HepG2 (cell line): ENCODE results near the gene ACSF3. TPM values are rescaled to one million over a fixed set of nuclear protein-coding genes. Genes with fewer than 3 reads are reported as not detected.

Experiments used
- GLI4 ChIP-seq: sonication (generic); formaldehyde crosslinking; IDR thresholded peaks from 2 replicates; pipeline ENCODE4 v1.5.1; 2020; ENCODE audit warnings: missing genetic modification reagents, mild to moderate bottlenecking, moderate library complexity, borderline replicate concordance
- SRF ChIP-seq: IDR thresholded peaks from 2 replicates; pipeline ENCODE4 v1.6.1; 2011; ENCODE audit warnings: mild to moderate bottlenecking, low read depth, low read length, moderate library complexity
- U2AF2 ChIP-seq: fragments of 200-400 bp; formaldehyde crosslinking; IDR thresholded peaks from 2 replicates; pipeline ENCODE4 v1.6.1; 2017; ENCODE audit warnings: low read depth, mild to moderate bottlenecking, low read length
- ZBTB43 ChIP-seq: sonication (generic); formaldehyde crosslinking; conservative IDR thresholded peaks from 2 replicates; pipeline ENCODE4 v1.4.0; 2020; ENCODE audit warnings: missing genetic modification reagents
- ZMAT5 ChIP-seq: sonication (generic); formaldehyde crosslinking; IDR thresholded peaks from 2 replicates; pipeline ENCODE4 v1.5.0; 2020; ENCODE audit warnings: mild to moderate bottlenecking, low read depth, missing genetic modification reagents, borderline replicate concordance
- polyA plus RNA-seq, 8 experiments: library from polyadenylated mRNA; depleted of rRNA in 3 of 8; stranded (reverse) in 7 of 8; unstranded in 1 of 8; fragments of >200 nt; fragmentation: Illumina TruSeq in 4 of 8; extraction: Trizol in 4 of 8; gene quantifications; 2 replicates each; pipeline versions ENCODE4 v1.2.1 to v1.2.3, GENCODE V29; 2011 to 2016; ENCODE audit warnings: low read depth in 4 of 8, missing spikeins in 1 of 8, mixed read lengths in 1 of 8; ENCODE audit not compliant: insufficient read depth in 1 of 8
- total RNA-seq, 5 experiments: library from RNA; depleted of rRNA; stranded (reverse); fragments of >200 nt; fragmentation: Illumina TruSeq; extraction: Trizol; gene quantifications; 2 replicates each; pipeline ENCODE4 v1.2.3, GENCODE V29; 2016; ENCODE audit warnings: low read depth in 1 of 5
- TF ChIP-seq, protein P1 (sequence below): sonication (generic); formaldehyde crosslinking; IDR thresholded peaks from 2 replicates; pipeline ENCODE4 v1.5.1; 2020; ENCODE audit warnings: mild to moderate bottlenecking, missing genetic modification reagents, moderate library complexity
- TF ChIP-seq, protein P2 (sequence below): conservative IDR thresholded peaks from 2 replicates; pipeline ENCODE4 v1.6.1; 2018; ENCODE audit warnings: missing genetic modification reagents
- TF ChIP-seq, protein P3 (sequence below): sonication (generic); formaldehyde crosslinking; IDR thresholded peaks from 2 replicates; pipeline ENCODE4 v1.9.0; 2021; ENCODE audit warnings: missing genetic modification reagents, mild to moderate bottlenecking, borderline replicate concordance
- TF ChIP-seq, protein P4 (sequence below): sonication (generic); formaldehyde crosslinking; IDR thresholded peaks from 2 replicates; pipeline ENCODE4 v1.8.0; 2022; ENCODE audit warnings: mild to moderate bottlenecking, missing genetic modification reagents; ENCODE audit not compliant: insufficient replicate concordance
- TF ChIP-seq, protein P5 (sequence below): sonication (generic); formaldehyde crosslinking; IDR thresholded peaks from 2 replicates; pipeline ENCODE4 v1.4.0; 2020; ENCODE audit warnings: mild to moderate bottlenecking, missing genetic modification reagents

The ACSF3 gene
- total and polyA plus RNA-seq, 2 of the 13 experiments (the other 11 are each of a cell fraction or from before 2014, with no cell fraction given): 14.9 to 30.6 TPM

DNA sequence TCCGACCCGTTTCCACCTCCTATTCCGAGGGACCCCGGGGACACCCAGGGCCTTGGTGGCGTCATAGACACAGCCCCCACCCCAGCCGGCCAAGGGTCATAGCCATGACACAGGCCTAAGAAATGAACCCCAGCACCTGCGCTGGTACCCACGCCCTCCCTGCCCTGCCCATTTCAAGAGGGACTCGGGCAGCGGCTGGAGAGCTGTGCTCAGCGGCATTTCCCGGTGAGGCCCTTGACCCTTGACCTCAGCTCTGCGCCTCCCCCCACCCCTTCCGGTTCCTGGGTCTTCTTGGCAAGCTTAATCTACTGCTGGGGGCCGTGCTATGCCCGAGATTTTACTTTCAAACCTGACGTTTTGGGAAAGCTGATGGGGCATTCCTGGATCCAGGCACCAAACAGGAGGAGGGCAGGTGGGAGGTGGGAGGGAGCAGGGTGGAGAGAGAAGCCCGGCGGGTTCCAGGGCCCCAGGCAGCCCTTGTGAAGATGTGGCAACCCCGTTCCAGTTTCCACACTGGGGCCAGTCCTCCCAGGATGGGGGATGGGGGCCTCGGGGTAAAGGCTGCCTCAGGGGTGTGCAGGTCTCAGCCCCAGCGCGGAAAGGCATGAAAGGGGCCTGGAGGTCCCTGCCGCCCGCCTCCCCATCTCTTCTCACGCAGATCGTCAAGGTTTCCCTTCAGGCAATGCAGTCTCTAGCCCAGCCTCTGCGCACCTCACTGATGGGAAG, 106.6 kb downstream of the ACSF3 start, which contains the start of gene SLC22A31 (continued):
- no peak for TF ChIP-seq U2AF2
- TF ChIP-seq, protein P1, sequence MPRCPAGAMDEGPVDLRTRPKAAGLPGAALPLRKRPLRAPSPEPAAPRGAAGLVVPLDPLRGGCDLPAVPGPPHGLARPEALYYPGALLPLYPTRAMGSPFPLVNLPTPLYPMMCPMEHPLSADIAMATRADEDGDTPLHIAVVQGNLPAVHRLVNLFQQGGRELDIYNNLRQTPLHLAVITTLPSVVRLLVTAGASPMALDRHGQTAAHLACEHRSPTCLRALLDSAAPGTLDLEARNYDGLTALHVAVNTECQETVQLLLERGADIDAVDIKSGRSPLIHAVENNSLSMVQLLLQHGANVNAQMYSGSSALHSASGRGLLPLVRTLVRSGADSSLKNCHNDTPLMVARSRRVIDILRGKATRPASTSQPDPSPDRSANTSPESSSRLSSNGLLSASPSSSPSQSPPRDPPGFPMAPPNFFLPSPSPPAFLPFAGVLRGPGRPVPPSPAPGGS (CRISPR knock-in tag): 0 out of 2 replicates have a peak, but pooled peaks have one; percentile 26
- TF ChIP-seq ZMAT5 (CRISPR knock-in tag): no peak
- TF ChIP-seq, protein P2, sequence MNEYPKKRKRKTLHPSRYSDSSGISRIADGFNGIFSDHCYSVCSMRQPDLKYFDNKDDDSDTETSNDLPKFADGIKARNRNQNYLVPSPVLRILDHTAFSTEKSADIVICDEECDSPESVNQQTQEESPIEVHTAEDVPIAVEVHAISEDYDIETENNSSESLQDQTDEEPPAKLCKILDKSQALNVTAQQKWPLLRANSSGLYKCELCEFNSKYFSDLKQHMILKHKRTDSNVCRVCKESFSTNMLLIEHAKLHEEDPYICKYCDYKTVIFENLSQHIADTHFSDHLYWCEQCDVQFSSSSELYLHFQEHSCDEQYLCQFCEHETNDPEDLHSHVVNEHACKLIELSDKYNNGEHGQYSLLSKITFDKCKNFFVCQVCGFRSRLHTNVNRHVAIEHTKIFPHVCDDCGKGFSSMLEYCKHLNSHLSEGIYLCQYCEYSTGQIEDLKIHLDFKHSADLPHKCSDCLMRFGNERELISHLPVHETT (CRISPR knock-in tag): peak; percentile 85
- no peak for TF ChIP-seq GLI4 (CRISPR knock-in tag)
- TF ChIP-seq, protein P3, sequence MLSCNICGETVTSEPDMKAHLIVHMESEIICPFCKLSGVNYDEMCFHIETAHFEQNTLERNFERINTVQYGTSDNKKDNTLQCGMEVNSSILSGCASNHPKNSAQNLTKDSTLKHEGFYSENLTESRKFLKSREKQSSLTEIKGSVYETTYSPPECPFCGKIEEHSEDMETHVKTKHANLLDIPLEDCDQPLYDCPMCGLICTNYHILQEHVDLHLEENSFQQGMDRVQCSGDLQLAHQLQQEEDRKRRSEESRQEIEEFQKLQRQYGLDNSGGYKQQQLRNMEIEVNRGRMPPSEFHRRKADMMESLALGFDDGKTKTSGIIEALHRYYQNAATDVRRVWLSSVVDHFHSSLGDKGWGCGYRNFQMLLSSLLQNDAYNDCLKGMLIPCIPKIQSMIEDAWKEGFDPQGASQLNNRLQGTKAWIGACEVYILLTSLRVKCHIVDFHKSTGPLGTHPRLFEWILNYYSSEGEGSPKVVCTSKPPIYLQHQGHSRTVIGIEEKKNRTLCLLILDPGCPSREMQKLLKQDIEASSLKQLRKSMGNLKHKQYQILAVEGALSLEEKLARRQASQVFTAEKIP (CRISPR knock-in tag): no peak
- TF ChIP-seq SRF: no peak
- TF ChIP-seq, protein P4, sequence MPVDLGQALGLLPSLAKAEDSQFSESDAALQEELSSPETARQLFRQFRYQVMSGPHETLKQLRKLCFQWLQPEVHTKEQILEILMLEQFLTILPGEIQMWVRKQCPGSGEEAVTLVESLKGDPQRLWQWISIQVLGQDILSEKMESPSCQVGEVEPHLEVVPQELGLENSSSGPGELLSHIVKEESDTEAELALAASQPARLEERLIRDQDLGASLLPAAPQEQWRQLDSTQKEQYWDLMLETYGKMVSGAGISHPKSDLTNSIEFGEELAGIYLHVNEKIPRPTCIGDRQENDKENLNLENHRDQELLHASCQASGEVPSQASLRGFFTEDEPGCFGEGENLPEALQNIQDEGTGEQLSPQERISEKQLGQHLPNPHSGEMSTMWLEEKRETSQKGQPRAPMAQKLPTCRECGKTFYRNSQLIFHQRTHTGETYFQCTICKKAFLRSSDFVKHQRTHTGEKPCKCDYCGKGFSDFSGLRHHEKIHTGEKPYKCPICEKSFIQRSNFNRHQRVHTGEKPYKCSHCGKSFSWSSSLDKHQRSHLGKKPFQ: peak; percentile 68
- TF ChIP-seq, protein P5, sequence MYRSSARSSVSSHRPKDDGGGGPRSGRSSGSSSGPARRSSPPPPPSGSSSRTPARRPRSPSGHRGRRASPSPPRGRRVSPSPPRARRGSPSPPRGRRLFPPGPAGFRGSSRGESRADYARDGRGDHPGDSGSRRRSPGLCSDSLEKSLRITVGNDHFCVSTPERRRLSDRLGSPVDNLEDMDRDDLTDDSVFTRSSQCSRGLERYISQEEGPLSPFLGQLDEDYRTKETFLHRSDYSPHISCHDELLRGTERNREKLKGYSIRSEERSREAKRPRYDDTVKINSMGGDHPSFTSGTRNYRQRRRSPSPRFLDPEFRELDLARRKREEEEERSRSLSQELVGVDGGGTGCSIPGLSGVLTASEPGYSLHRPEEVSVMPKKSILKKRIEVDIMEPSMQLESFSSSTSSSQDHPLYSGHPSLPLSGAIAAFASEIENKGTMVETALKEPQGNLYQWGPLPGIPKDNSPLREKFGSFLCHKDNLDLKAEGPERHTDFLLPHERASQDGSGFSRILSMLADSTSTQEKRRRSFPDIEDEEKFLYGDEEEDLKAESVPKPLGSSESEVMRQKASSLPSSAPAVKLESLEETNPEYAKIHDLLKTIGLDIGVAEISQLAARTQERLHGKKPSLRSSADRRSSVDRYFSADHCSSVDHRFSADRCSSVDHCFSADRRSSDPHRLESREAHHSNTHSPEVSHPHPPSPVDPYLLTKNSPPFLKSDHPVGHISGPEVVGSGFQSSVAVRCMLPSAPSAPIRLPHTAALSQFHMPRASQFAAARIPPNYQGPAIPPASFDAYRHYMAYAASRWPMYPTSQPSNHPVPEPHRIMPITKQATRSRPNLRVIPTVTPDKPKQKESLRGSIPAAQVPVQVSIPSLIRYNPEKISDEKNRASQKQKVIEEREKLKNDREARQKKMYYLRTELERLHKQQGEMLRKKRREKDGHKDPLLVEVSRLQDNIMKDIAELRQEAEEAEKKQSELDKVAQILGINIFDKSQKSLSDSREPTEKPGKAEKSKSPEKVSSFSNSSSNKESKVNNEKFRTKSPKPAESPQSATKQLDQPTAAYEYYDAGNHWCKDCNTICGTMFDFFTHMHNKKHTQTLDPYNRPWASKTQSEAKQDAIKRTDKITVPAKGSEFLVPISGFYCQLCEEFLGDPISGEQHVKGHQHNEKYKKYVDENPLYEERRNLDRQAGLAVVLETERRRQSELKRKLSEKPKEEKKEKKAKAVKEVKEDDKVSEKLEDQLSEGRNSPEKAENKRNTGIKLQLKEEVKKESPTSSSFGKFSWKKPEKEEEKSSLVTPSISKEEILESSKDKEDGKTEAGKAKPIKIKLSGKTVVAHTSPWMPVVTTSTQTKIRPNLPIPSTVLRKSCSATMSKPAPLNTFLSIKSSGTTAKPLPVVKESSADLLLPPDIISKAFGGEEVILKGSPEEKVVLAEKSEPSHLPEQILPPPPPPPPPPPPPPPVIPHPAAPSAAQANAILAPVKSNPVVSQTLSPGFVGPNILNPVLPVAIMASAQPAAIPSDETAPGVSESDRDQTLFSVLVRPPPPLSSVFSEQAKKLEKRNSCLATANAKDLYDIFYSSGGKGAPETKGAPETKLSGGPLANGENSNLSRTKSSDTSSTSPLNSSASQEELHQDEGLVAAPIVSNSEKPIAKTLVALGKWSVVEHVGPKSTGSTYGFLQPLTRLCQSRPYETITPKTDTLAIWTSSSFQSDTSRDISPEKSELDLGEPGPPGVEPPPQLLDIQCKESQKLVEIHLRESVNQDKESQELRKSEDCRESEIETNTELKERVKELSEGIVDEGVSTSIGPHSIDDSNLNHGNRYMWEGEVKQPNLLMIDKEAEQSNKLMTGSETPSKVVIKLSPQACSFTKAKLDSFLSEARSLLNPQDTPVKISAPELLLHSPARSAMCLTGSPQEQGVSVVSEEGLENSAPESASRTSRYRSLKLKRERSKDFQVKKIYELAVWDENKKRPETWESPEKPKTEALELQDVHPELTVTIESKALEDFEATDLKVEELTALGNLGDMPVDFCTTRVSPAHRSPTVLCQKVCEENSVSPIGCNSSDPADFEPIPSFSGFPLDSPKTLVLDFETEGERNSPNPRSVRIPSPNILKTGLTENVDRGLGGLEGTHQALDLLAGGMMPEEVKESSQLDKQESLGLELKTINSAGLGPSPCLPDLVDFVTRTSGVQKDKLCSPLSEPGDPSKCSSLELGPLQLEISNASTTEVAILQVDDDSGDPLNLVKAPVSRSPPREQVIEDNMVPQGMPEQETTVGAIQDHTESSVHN: peak; percentile 29; the same call in 1 of the 2 replicates
- no peak for TF ChIP-seq ZBTB43 (CRISPR knock-in tag)
